ES-I3 (cell line): ENCODE measurements around the gene IGF2BP2.
"Not testable (repeated sequence)": the region's sequence is repeated elsewhere in the genome, so short reads cannot be mapped to it uniquely, and the experiment has no call there.

Experiments
- H3K36me3 ChIP-seq: 2 replicates; pipeline ENCODE4 v1.6.1; 2013; ENCODE audit warnings: mild to moderate bottlenecking, low read length, control low read depth, moderate library complexity; ENCODE audit not compliant: insufficient read depth
- H3K4me1 ChIP-seq: 2 replicates; pipeline ENCODE4 v1.6.1; 2013; ENCODE audit warnings: mild to moderate bottlenecking, control low read depth, low read length; ENCODE audit not compliant: insufficient read depth
- H3K9ac ChIP-seq: 2 replicates; pipeline ENCODE4 v1.6.1; 2013; ENCODE audit warnings: low read depth, mild to moderate bottlenecking, low read length, moderate library complexity
- H3K9me3 ChIP-seq: 2 replicates; pipeline ENCODE4 v1.6.1; 2013; ENCODE audit warnings: mild to moderate bottlenecking, low read length, moderate library complexity; ENCODE audit not compliant: control insufficient read depth, insufficient read depth

Gene IGF2BP2

DNA sequence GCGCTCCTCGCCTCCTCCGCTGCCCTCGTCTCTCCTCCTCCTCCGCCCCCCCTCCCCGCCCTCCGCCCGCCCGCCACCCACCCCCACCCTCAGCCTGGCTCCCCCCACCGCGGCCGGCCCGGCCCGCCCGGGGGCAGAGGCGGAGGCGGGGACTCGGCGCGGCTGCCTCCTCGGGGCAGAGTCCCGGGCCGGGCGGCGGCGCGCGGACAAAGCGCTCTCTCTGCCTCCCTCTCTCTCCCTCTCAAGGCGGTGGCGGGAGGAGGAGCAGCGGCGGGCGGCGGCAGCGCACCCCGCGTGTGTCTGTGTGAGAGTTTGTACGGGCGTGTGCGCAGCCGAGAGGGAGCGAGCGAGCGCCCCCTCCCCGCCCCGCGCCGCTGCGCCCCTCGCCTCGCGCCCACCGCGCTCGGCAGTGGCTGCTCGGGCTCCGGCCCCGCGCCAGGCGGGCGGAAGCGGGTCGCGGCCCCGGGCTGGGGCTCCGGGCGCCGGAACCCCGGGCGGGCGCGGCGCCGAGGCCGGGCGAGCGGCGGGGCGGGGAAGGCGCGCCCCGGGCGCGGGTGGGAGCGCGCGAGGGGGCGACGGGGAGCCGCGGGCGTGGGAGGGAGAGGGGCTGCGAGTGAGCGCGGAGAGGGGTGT, at the start of gene IGF2BP2:
TSS of gene IGF2BP2 (minus strand) at position 37 of the 633 bp plus-strand sequence. CDS start 82 bp downstream, outside the sequence.
- H3K4me1 ChIP-seq, result 0 out of 2 replicates have a peak, but pooled peaks cover 5% of the 10 kb centered on the region
- peaks cover 16% of the 10 kb centered on the region for H3K9me3 ChIP-seq
- H3K9ac ChIP-seq, result peak within 1 kb of the TSS; percentile 76
- H3K36me3 ChIP-seq, result peaks cover 23% of the 10 kb centered on the region

DNA sequence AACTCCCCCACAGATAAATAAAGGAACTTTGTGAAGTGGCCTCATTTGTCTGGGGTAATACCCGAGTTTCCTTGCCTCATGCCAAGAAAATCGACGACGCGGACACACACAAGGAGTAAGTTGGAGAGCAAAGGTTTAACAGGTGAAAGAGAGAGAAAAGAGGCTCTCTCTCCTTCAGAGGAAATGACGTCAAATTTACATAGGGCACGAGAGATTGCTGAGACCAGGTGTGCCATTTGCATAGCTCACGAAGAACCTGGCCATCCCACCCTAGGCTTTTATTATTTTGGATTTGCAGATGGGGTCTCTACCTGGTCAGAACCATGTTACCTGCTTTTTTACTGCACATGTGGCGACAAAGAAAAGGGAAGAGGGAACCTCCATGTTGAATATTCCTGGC, 49.3 kb upstream of the IGF2BP2 start:
- Histone ChIP-seq H3K4me1 (peaks cover 12% of the 10 kb centered on the region; the same call in 1 of the 2 replicates), H3K36me3 (no peaks in the 10 kb centered on the region), H3K9me3 (no peaks in the 10 kb centered on the region), H3K9ac (no peak overlapping the region)

DNA sequence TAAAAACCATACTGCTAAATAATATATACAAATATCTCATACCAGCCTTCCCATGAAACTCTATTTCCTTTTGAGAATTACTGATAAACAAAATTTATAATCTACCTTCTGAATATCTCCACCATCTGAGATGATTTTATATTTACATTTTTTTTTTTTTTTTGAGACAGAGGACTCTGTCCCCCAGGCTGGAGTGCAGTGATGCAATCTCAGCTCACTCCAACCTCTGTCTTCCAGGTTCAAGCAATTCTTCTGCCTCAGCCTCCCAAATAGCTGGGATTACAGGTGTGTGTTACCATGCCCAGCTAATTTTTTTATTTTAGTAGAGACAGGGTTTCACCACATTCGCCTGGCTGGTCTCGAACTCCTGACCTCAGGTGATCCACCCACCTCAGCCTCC, 42.8 kb upstream of the IGF2BP2 start:
- no peaks in the 10 kb centered on the region for H3K9me3 ChIP-seq
- no peak overlapping the region for H3K9ac ChIP-seq
- no peaks in the 10 kb centered on the region for H3K4me1 ChIP-seq
- H3K36me3 ChIP-seq, result no peaks in the 10 kb centered on the region

DNA sequence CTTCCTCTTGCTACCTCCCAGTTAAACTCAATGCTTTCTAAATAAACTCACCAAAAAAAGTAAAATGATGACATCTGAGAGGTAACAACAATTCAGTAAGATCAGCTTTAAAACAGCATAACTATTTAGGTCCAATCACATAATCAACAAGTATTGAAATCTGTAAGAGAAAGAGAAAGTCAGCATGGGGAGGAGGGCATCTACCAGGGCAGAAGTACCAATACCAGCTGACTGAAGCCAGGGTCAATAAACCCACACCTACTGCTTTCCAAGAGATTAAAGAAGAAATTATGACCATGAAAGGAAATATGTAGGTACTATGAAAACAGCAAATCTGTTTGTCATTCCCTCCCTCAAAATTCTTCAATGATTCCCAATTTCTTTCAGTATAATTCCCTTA, 42.2 kb upstream of the IGF2BP2 start:
- Histone ChIP-seq H3K9ac (no peak overlapping the region), H3K4me1 (no peaks in the 10 kb centered on the region), H3K36me3 (no peaks in the 10 kb centered on the region), H3K9me3 (no peaks in the 10 kb centered on the region)

DNA sequence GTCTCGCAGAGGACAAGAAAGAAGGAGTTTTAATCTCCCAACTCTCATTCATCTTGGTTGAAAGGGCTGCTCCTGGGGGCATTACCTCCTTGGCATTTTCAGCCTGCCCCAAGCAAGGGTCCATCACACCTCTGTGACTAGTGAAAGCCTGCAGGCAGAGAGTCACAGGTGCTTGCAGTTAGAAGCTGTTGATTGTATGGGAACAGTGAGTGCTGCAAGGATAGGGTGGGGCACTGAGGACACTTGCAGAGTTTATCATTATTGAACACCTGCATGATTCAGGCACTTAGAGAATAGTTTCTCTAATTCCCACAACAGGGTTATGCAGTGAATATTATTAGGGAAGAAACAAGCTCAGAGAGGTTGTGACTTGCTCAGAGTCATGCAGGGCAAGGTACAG, 41.7 kb upstream of the IGF2BP2 start:
- H3K9ac ChIP-seq, result no peak overlapping the region
- no peaks in the 10 kb centered on the region for H3K36me3 ChIP-seq
- H3K4me1 ChIP-seq, result no peaks in the 10 kb centered on the region
- no peaks in the 10 kb centered on the region for H3K9me3 ChIP-seq

DNA sequence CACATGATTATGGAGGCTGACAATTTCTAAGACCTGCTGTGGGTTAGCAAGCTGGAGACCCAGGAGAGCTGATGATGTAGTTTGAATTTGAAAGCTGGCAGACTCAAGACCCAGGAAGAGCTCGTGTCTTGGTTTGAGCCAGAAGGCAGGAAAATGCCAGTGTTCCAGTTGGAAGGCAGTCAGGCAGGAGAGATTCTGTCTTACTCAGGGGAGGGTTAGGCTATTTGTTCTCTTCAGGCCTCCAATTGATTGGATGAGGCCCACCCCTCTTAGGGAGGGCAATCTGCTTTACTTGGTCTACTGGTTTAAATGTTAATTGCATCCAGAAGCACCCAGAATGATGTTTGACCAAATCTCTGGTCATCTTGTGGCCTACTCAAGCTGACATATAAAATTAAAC, 40.4 kb upstream of the IGF2BP2 start:
- Histone ChIP-seq H3K9me3 (no peaks in the 10 kb centered on the region), H3K4me1 (no peaks in the 10 kb centered on the region), H3K9ac (no peak overlapping the region), H3K36me3 (no peaks in the 10 kb centered on the region)

DNA sequence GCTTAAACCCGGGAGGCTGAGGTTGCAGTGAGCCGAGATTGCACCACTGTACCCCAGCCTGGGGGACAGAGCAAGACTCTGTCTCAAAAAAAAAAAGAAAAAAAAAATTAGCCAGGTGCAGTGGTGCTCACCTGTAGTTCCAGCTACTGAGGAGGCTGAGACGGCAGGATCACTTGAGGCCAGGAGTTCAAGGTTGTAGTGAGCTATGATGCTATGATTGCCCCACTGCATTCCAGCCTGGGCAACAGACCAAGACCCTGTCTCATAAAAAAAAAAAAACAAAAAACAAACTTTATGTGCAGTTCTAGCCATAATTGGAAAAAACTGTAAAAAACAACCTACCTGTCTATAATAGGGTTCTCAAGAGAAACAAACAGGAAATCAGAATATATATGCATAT, 39.9 kb upstream of the IGF2BP2 start:
- H3K9ac ChIP-seq, result no peak overlapping the region
- no peaks in the 10 kb centered on the region for H3K9me3 ChIP-seq
- no peaks in the 10 kb centered on the region for H3K36me3 ChIP-seq
- H3K4me1 ChIP-seq, result no peaks in the 10 kb centered on the region

DNA sequence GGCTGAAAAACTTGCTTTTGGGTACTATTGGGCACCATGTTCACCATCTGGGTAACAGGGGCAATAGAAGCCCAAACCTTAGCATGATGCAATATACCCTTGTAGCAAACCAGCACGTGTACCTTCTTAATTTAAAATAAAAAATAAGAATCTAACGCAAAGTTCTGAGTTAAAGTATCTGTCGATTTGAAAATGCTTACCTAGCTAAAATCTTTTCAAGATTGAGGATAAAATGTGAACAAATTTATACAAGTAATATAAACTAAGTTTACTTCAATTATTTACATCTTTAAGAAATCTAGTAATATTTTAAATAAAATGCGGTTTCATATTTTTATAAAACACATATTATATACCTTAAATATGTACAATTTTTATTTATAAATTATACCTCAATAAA, 38.1 kb upstream of the IGF2BP2 start:
- H3K36me3 ChIP-seq, result no peaks in the 10 kb centered on the region
- H3K9me3 ChIP-seq, result no peaks in the 10 kb centered on the region
- no peak overlapping the region for H3K9ac ChIP-seq

DNA sequence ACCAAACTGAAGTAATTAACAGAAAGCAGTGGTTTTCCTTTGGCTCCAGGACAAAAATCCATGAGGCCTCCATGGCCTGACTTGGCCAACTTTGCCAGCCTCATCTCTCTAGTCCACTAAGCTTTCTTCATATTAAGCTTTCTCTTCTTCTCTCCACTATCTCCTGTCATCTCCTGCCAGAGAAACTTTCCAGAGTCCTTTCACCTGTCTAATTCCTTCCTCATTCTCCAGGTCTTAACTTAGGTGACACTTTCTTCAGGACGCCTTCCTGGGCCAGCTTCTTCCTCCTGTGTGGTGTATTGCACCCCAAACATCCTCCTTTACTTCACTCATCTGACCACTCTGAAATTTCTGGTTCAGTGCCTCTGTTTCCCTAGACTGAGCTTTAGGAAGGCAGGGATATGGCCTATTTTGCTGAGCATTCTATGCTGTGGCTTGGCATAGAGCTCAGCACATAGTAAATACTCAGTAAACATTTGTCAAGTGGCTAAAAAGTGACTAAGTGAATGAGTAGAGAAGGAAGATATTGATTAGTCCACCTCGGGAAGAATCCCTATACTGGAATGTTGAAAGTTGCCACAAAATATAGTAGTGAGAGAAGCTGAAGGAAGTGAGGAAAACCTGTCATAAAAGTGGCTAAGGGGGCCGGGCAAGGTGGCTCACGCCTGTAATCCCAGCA, 34.6 kb upstream of the IGF2BP2 start:
- H3K9ac ChIP-seq, result no peak overlapping the region

More for the DNA sequence above, 38.1 kb upstream of the IGF2BP2 start:
- no peaks in the 10 kb centered on the region for H3K4me1 ChIP-seq

DNA sequence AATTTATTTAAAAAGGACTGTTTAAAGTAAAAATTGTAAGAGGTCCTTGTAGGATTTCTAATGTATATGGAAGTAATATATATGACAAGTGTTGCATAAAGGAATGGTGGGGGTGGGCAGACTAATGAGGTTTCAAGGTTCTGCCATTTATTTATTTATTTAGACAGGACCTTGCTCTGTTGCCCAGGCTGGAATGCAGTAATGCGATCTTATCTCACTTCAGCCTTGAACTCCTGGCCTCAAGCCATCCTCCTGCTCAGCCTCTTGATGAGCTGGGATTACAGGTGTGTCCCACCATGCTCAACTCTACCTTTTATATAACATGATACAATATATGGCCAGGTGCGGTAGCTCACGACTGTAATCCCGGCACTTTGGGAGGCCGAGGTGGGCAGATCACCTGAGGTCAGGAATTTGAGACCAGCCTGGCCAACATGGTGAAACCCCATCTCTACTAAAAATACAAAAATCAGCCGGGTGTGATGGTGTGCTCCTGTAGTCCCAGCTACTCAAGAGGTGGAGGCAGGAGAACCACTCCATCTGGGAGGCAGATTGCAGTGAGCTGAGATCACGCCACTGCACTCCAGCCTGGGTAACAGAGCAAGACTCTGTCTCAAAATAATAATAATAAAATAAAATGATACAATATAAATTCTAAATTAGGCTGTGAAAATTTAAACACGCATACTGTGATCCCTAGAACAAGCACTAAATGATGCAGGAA, 33.8 kb upstream of the IGF2BP2 start:
- Histone ChIP-seq H3K4me1 (no peaks in the 10 kb centered on the region), H3K36me3 (no peaks in the 10 kb centered on the region), H3K9ac (no peak overlapping the region), H3K9me3 (no peaks in the 10 kb centered on the region; the same call in none of the 2 replicates)

More for the DNA sequence above, 34.6 kb upstream of the IGF2BP2 start:
- no peaks in the 10 kb centered on the region; the same call in none of the 2 replicates for H3K9me3 ChIP-seq
- no peaks in the 10 kb centered on the region for H3K4me1 ChIP-seq
- H3K36me3 ChIP-seq, result no peaks in the 10 kb centered on the region

DNA sequence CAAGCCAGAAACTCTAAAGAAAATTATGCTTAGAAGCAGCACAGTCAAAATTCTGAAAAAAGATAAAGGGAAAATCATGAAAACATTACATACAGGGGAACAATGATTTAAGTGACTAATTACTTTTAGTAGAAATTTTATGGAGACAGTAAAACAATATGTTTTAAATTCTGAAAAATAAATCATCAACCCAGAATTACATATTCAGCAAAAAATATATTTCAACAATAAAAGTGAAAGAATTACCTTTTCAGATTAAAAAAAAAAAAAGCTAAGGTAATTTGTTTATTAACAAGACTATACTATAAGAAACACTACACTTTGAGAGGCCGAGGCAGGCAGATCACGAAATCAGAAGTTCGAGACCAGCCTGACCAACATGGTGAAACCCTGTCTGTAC, 32.4 kb upstream of the IGF2BP2 start:
- no peaks in the 10 kb centered on the region; the same call in none of the 2 replicates for H3K9me3 ChIP-seq
- H3K36me3 ChIP-seq, result no peaks in the 10 kb centered on the region
- H3K4me1 ChIP-seq, result no peaks in the 10 kb centered on the region
- no peak overlapping the region for H3K9ac ChIP-seq

DNA sequence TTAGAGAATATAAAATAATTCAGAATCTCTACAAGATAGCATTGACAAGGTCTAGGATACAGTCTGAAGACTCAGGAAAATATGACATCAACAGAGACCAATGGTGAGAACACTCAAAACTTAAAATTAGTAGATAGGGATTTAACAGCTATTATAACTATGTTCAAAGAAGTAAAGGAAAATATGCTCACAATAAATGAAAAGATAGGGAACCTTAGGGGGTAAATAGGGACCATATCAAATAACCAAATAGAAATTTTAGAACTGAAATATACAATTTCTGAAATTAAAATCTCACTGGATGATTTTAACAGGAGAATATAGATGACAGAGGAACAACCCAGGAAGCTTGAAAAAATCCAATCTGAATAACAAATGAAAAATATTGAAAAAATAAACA, 31.8 kb upstream of the IGF2BP2 start:
- no peaks in the 10 kb centered on the region for H3K4me1 ChIP-seq
- no peaks in the 10 kb centered on the region; the same call in none of the 2 replicates for H3K9me3 ChIP-seq
- H3K36me3 ChIP-seq, result no peaks in the 10 kb centered on the region
- H3K9ac ChIP-seq, result no peak overlapping the region

DNA sequence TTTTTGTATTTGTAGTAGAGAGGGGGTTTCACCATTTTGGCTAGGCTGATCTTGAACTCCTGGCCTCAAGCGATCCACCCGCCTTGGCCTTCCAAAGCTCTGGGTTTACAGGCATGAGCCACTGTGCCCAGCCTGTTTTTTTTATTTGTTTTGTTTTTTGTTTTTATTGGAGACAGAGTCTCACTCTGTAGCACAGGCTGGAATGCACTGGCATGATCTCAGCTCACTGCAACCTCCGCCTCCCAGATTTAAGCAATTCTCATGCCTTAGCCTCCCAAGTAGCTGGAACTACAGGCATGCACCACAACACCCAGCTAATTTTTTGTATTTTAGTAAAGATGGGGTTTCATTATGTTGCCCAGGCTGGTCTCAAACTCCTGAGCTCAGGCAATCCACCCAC, 28.9 kb upstream of the IGF2BP2 start:
- not testable (repeated sequence) for H3K4me1 ChIP-seq, H3K9me3 ChIP-seq, H3K36me3 ChIP-seq, H3K9ac ChIP-seq

DNA sequence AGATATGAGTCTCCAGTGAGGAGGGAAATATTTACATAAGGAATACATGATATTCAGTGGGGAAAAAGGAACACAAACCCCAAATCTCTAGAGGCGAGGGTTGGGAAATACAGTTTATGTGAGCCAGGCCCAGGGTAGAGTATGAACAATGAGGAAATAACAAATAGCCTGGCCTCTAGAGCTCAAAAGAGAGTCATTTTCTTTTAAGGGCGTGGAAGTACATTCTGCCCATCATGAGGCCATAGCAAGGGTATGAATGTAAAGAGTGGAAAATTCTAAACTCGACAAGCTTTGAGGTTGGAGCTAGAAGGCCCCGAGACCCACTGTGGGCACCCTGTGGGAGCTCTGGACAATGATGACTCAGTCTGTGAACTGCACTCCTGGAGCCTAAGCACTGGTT, 27.8 kb upstream of the IGF2BP2 start:
- H3K9me3 ChIP-seq, result no peaks in the 10 kb centered on the region; the same call in none of the 2 replicates
- H3K36me3 ChIP-seq, result no peaks in the 10 kb centered on the region
- no peak overlapping the region for H3K9ac ChIP-seq
- H3K4me1 ChIP-seq, result peaks cover 5% of the 10 kb centered on the region; the same call in 1 of the 2 replicates
